DMS79 treated with DMSO at 0.1 percent for 48 hours (cell line): Measurements from ENCODE around the gene P4HA2.

Experiments used
- DNase-seq: peaks from one replicate; lab custom pipeline; 2025; lab: John Stamatoyannopoulos, UW

P4HA2 gene

DNA sequence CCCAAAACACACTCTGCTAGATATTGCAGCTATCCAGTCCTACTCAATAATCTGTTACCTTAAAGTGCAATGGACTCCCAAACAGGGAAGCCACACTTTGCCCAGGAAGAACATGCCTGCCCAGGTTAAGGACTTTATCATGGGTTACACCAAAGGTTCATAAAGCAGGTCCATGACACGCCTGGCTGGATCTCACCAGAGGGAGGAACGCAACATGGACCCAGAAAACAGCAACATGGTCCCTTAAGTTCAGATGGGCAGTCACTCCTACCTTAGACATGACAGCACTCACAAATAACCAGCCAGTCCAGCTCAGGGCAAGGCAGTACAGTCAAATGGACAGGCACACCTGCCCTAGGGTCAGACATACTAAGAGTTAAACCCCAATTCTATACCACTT lies 3.8 kb downstream of the P4HA2 start:
- no peak for DNase-seq

DNA sequence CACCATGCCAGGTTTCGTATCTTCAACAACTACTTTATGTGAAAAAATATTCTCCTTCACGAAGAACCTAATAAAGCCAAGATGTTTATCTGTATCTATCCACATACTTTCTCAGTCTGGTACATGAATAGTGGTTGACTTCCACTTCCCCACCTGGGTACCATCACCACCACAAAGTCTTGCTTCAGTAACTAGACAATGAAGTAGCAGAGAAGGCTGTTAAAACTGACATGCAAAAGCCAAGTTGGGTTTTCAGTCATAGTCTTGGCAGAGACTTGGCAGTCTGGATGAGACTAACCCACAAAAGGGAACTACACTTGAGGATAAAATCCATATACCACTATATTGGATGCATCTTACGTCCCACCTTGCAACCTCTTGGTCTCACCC lies 5.0 kb downstream of the P4HA2 start:
- no peak for DNase-seq

DNA sequence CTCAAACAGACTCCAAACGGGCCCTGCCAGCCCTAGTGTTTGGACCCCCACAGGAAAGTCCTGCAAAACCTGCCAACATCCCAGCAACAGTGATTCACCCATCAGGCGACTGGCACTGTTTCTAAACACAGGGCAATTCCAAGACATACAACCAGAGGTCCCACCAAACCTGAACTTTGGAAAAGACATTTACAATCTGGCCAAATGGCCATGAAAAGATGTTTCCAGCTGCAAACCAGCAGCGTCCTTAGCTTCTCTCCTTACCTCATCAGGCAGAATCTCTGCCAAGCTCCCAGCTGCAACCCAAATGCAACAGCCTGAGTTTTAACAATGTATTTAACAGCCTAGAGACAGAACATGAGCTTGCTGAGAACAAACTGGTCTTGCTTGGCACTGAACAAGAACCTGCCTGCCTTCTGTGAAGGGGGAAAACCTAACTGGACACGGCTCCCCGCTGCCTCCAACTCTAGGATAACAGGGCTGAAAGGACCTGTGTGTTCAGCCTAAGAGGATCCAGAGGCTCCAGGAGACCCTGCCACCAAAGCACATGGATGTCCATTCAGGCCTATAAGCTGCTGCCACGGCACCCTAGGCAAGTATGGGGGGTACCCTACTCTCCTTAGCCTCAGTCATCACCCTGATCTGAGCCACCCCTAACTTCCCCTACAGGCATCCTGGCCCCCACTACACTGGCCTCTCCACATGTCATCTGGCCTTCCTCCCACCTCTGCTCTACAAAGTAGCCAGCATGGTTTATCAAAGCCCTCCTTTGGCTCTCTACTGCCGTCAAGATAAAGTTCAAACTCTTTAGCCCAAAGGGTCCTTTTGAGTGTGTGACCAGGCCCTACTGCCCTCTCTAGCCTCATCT lies 5.6 kb downstream of the P4HA2 start:
- no peak for DNase-seq

DNA sequence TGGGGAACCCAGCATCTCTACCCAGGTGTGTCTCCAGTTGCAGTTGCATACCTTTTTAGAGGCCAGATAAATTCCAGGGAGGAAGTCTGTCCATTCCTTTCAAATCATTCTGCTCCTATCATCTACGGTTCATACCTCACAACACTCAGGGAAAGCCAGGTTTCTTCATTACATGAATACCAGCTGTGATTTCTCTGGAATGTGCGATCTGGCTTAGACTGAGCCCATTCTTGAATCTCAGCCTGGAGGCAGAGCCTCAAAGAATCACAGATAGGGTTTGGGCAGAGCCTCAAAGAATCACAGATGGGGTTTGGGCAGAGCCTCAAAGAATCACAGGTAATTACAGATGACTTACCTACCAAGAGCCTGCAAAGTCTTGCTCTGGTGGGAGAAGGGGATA lies 7.2 kb downstream of the P4HA2 start:
- DNase-seq: no peak

DNA sequence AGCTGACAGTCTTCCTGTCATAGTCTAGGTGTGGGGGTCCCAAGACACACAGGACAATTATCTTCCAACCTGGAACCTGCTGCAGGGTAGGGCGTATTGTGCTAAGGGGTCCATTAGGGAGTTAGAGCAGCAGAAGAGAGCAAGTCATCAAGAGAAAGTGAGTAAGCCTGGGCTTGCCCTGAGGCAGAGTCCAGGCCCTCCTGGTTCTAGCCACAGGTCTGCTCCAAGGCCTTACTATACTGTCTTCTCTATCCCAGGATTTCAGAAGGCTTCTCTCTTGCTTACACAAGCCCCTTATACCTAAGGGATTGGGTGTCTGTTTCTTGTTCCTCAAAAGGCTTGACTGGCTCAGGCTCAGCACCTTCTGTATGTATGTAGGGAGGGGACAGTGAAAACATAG lies 7.7 kb downstream of the P4HA2 start:
- no peak for DNase-seq

DNA sequence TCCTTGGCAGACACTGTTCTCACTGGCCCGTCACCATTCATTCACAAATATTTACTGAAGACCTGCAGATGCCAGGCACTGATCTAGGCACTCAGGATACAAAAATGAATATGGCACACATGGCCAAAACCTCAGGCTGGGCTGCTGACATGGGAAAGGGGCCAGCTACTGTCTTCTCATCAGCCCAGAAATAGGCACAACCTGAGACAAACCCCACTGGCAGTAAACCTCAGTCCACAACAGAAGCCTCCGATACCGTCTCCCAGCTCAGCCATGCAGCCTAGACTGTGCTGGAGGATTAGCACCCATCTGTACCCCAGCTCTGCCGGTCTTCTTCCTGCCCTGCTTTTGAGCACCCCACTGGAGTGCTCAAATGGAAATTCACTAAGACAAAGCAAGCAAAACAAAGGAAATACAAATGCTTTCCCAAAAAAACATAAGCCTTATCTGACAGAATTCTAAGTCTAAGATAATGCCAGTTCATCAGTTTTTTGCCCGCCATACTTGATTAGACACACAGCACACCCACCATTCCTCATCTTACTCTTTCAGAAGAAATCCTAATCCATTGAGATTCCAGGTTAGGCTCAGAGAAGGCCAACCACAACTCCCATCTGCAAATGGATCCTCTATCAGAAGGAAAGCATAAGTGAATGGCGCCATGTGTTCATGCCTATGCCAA lies 8.2 kb downstream of the P4HA2 start:
- no peak for DNase-seq

DNA sequence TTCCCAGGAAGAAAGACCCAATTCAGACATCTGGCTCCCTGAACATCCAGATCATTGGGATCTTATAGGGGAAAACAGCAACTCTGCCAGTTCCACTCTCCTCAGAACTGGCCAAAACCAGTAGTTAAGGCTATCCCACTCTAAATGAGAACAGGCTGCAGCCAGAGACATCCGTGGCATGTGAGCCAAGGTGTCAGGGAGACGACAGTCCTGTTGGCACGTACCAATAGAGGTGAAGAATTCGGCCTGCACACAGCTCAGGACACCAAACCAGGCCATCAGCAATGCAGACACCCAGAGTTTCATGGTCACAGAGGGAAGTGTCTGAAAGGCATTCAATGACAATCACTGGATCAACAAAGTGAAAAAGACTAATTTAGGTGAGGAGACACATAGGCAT lies 9.3 kb downstream of the P4HA2 start:
- no peak for DNase-seq

DNA sequence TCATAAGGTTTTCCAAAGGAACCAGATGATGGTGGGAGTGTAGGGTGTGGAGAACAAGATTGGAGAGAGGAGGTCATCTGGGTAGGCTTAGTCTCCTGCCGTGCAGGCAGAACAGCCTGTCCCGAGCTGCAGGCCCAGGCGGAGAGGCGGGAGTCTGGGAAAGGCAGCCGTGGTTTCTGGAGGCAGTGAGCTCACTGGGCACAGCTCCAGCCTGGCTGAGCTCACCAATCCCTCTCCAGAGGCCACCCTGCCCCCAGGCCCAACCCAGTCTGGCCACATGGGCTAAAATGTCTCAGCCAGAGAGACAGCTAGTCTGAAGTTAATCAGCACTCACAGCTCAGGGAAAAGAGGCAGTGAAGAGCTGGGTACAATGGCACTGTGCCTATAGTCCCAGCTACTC lies 12.3 kb downstream of the P4HA2 start:
- DNase-seq: no peak

DNA sequence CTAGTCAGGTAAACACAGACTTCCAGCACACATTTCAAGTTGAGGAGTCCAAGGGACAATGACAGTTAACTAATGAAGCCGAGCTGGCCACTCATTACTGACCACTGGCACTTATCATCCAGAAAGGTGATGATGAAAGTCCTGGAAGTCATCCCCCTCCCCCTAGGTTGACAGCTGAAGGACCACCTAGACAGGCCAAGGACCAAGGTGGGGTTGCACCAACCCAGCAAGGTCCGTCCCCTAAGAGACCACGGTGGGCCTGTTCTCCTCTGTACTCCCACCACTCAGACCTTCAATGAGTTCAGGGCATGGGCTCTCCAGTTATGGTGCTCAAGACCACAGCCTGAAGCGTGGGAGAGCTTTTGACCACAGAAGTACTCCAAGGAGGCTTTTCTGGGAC lies 13.2 kb downstream of the P4HA2 start:
- DNase-seq: no peak

DNA sequence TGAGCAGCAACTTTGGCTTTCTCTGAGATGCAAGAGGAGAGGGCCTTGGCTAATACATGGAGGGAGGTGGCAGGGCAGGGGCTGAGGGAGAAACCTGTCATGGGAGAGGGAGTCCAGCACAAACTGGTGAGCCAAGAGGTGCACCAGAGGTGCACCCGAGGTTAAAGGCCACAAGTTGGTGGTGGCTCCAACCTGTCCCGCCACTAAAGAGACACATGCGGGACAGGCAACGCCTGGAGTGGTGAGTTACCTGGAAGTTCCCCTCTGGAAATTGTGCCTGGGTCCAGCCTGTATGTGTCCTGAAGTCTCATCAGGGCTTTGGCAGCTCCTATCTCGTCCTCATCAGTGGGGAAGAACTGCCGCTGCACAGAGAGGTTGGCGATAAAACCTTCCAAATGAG lies 14.0 kb downstream of the P4HA2 start:
- no peak for DNase-seq

DNA sequence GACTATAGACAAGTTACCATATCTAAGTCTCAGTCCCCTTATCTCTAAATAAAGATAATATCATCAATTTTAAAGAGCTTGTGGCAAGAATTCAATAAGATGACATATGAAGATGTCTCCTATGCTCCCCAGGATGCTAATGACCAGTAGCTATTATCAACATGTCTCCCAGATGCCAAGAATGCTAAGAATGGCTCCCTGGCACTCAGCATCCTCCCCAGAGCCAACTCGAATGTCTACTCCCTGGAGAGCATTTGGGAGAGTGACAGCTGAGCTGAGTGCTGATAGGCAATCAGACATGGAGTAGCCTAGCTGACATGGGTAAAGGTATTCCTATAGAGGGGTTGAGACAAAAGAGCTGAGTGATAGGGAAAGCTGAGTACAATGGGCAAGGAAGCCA lies 15.9 kb downstream of the P4HA2 start:
- no peak for DNase-seq

DNA sequence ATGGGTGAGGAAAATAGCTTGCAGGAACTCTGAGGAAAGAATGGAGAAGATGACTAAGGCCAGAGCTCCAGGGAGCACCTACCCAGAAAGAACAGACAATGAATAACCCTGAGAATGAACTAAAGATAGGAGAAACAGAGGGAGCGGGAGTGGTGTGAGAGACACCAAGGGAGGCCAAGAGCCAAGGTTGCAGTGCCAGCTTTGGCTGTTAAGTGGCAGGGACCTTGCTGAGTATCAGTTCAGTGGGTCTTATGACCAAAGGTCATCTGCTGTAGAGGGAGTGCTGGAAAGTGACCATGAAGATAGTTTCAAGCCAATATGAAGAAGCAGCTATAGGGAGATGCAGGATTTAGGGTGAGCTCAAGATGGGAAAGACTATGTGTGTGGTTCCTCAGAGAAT lies 16.7 kb downstream of the P4HA2 start:
- DNase-seq: no peak

DNA sequence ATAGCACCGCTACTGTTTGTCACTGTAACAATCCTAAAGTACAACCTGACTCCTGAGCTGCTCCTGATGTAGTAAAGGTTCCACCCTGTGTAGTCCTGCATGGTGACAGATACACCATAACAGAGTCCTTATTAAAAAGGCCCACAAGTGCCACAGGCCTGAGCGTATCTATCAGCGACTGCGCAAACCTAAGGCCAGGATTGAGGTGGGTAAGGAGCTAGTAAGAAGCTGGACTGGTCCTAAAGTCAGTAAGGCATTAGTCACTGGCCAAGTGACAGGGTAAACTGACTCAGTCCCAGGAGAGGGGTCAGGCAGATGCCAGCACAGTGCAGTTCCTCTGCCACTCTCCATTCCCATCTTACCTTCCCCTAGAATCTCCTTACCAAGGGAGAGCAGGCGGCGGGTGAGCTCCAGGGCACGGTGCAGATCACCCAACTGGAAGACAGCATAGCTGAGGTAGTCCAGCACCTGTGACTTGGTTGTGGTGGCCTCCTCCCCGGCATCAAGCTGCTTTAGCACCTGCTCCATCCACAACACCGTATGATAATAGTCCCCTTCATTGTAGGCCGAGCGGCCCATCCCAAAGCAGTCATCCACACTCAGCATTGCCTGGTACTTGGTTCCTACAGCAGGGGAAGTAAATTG lies 17.6 kb downstream of the P4HA2 start:
- DNase-seq: no peak

DNA sequence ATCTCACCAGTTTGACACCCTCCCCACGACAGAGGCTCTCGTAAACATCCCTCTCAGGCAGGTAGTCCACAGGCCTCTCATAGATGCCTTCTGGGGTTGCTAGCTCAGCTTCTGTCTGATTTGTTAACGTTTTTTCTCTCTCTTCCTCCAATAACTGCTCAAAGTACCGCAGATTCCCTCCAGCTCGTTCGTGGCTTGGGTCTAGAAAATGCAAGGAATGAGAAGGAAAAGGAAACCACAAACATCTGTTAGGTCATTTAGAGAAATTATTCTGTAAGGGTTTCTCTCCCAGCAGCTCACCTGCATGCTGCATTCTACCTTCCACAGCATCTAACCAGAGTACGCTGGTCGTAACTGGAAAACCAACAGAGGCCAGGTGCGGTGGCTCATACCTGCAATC lies 18.5 kb downstream of the P4HA2 start:
- no peak for DNase-seq

DNA sequence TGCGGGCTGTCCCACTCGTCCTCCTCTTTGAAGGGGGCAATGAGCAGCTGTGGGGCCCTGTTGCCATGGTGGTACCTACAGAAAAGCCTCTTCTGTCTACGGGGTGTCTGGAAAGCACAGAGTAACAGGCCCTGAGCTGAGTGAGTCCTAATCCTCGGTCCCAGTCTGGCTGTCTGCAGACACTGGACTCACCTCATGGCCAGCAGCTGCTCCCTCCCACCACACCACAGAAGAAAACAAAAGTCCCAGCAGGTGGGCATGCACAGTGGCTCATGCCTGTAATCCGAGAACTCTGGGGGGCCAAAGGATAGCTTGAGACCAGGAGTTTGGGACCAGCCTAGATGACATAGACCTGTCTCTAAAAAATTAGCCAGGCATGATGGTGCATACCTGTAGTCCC lies 19.9 kb downstream of the P4HA2 start:
- DNase-seq: no peak

DNA sequence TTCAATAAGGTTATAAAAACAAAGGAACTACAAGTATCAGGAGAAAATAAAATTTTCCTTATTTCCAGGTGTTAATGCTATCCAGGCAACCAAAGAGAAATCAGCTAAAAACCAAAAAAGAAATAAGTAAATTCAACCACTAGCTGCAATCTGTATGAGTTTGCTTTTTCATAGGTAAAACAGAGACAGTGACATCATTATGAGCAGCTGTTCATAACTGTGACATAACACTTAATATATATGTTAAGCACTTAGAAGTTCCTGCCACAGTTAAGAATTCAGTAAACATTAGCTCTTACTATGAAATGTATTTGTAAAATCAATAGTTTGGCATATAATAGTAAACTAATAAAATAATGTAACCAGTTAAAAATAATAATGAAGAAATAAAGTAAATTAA lies 20.9 kb downstream of the P4HA2 start:
- no peak for DNase-seq

DNA sequence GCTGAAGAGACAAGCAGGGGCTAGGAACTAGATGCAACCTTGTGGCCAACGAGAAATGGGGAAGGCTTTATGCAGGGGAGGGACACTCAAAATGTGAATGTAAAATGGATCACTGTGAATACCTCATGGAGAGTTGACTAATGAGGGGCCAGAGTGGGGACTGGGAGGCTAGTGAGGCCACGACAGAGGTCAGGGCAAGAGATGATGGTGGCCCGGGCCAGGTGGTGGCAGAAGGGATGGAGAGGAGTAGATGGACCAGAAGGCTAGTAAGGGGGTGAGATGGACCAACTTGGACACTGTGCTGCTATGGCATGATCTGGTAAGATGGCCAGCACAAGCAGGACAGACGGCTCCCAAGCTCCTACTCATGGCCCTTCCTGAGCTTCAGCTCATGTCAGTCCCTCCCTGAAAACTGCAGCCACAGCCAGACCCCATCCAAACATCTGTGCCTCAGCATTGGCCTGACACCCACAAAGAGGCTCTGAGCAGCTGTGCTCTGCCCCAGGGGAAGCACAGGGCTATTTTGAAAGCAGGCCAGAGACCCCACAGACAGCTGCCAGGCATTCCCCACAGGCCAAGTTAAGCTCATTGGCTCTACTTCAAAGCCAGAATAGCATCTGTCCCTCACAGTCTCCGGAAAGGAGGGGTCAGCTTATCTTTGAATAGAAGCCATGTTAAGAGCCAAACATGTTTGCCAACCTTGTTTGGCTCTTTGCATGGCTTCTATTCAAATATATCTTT lies 22.1 kb downstream of the P4HA2 start:
- no peak for DNase-seq

DNA sequence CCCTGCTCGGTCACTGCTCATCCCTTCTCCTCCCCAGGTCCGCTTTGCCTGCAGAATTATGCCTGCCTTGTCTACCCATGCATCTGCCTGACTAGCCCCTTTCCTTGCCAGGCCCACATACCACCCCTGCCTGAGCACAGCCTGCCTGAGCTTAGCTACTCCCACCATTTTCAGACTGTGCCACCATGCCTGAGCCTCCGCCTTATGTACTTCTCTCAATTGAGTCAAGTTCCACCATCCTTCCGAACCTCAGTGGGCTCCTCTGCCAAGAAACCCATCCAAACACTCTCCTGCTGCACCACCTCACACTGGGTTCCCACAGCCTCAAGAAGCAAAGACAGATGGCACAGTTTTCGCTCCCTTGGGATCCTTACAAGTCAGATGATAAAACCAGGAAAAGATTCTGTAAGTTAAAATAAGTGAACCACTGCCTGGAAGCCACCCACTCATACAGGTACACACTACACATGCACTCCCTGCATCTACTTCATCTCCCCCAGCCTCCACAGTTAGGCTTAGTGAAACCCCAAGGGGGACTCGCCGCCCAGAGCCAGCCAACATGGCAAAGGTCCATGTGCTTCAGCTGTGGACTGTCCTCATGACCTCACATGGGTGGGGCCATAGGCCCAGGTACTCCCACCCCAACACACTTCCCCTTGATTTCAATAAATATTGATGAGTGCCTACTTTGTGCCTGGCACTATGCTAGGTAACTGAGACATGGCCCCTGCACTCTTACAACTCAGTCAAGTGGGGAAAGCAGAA lies 23.1 kb downstream of the P4HA2 start:
- no peak for DNase-seq

DNA sequence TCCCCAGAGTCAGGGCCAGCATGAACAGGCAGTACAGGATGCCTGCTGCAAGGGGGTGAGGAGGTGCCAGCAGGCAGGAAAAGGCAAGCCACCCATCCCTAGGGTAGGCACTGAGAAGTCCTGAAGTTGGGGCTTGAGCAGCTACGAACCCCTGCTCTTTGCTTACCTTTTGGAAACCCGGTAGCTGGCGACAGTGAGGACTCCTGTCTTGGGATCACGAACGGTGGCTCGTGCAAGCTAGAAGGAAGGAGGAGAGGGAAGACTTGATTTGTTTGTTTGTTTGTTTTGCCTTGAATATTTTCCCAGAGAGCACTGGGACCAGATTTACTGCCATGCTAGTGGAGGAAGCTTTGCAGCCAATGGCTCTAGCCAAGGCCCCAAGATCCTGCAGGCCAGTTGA lies 23.7 kb downstream of the P4HA2 start:
- DNase-seq: no peak

DNA sequence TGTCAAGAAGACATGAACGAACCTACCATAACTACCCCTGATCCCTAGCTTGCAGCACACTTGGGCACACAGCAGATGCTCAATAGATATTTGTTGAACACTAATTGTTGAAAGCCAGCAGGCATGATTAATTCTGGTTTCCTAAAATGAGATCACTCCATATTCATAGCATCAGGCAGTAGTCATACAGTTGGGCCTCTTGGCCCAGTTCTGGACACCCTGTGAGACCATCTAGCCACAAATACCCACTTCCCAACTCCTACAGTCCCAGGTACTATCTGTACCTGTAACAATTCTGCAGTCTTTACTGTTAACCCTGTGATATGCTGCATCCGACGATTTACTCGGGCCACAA lies 24.2 kb downstream of the P4HA2 start:
- no peak for DNase-seq

DNA sequence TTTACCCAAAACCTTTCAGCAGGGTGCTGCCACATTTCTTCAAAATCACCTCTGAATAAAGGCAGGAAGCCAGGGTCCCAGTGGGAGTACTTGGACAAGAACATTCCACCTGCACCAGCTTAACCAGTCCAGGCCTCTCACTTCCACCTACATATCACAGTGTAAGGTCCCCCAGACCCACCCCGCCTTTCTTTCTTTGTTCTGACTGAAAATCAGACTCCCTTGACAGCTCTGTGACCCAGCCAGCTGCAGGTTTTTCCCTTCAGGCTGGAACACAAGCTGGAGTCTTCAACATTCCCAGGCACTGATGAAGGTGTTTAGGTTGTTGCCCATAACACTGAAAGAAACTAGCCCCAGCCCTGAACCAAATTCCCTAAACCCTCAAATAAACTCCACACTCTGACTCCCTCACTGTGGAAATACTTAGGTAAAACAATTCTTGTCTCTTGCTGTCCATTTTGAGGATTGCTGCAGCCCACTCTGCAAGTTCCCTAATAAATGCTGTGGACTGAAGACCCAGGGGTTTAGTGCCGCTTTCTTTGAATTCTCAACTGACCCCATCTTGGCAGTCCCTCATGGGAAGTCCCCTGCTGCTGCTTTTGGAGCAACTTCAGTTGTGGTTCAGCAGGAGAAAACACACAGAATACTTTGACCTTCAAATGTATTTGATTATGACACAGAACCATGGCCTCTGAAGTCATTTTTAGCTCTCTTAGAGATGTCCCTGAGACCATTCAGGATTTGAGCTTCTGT lies 24.8 kb downstream of the P4HA2 start:
- DNase-seq: no peak
